HG02885 (cell line): ENCODE measurements around the gene CDC40.
"Not testable (repeated sequence)": the region's sequence is repeated elsewhere in the genome, so short reads cannot be mapped to it uniquely, and the experiment has no call there.

Experiments
- ATAC-seq: cut with Tn5 transposase; IDR thresholded peaks from one replicate; pipeline ENCODE4 v1.9.1; 2021; ENCODE audit warnings: mild to moderate bottlenecking; ENCODE audit not compliant: unreplicated experiment, poor library complexity

The CDC40 gene

DNA sequence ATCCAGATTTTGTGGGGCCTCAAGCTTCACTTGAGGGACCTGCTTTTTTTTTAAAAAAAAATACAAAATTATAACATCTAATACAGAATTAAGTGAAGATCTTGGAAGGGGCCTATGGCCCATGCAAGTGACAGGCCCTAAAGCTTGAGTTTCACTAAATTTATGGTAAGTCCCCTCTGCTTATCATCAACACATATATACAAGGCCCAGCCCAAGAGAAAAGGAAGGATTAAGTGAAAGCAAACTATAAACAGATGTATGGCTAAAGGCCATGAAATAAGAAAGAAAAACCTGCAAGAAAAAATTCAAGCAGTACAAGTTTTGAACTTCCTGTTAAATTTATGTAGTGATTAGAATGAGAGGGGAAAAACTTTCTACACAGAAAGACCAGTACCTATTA, 86.8 kb downstream of the CDC40 start:
- no peak for ATAC-seq

DNA sequence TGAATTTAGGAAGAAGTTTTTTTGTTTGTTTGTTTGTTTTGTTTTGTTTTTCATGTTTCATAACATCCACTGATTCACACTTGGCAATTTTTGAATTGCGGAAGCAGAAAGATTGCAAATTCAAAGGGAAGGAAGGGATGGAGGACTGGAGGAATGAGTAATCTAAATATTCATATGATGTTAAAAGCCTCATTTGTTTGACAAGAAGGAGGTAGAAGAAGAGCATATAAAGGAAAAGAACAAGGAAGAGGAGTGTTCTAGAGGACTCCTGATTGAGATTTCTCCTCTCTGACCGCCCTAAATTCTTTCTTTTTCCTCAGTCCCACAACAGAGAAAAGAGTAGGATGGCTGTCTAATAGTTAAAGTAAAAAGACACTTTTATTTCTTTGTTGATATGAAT, 89.4 kb downstream of the CDC40 start:
- no peak for ATAC-seq

DNA sequence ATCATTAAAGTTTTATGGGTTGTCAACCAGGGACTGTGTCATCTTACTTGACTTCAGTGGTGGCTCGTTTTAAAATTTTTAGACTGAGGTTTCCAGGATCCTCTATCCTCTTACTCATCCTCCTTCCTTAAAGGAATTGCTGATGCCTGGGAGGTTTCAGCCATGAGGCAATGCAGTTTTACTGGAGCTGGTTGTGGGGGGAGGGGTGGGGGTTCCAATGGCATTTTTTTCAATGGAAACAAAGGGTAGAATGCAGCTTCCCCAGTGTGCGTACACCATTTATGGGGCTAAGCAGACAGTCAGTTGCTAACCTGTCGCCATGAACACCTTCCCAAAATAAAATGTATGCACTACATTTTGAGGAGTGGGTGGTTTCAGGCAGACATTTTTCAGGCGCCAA, 89.9 kb downstream of the CDC40 start:
- ATAC-seq = no peak

DNA sequence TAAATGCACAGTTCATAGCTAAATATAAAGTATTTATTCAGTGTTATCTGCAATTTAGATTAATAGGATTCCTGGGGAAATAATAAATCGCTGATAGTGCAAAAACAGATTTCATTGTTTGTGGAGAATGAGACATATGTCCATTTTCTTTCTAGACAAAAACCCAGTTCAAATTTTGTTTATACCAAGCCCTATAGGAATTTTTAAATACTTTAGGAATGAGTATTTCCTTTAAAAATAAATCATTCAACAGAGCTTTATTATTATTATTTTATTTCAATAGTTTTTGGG, 91.5 kb downstream of the CDC40 start:
- ATAC-seq = no peak

DNA sequence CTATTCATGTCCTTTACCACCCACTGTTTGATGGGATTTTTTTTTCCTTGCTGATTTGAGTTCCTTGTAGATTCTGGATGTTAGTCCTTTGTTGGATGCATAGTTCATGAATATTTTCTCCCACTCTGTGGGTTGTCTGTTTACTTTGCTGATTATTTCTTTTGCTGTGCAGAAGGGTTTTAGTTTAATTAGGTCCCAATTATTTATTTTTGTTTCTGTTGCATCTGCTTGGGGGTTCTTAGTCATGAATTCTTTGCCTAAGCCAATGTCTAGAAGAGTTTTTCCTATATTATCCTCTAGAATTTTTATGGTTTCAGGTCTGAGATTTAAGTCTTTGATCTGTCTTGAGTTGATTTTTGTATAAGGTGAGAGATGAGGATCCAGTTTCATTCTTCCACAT, 92.6 kb downstream of the CDC40 start:
- not testable (repeated sequence) for ATAC-seq

DNA sequence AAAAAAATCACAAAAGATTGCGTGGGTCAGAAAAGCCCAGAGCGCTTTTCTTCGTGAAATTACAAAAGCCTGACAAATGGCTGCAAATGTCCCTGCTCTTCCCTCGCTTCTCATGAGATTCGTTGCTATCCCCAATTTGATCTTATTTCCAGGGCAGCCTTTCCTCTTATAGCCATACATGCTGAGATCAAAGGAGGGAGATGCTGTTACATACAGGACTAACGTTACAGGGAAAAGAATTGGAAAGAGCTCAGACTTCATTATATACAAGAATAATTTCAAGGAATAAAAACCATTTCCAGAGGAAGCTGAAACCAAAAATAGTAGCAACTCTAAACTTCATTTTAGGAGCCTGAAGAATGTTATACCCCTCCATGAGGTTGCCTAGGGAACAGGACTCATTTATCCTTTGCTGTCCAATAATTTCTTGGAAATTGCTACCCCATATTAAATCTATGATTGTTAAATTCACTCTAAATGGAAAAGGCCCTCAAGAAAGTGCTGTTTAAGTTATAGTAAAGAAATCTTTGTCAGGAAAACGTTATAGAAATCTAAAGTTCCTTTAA, 97.0 kb downstream of the CDC40 start:
- no peak for ATAC-seq
